Stimulated activated CD4-positive, alpha-beta T cell treated with anti-CD3 and anti-CD28 coated beads, TNF-alpha, amount 100 ng/mL, for 24 hours (primary cell): ENCODE data around the gene ZNF708.
"Not testable (repeated sequence)": the region's sequence is repeated elsewhere in the genome, so short reads cannot be mapped to it uniquely, and the experiment has no call there.

Source experiments
- DNase-seq, 3 experiments: peaks; one replicate each; pipeline ENCODE4 v3.0.0-alpha.2; 2020; ENCODE audit warnings: low read depth in 3 of 3

Gene ZNF708

GRCh38 chr19:21260164-21260847, 68.9 kb downstream of the ZNF708 start:
- no peak for DNase-seq

- not testable (repeated sequence) for DNase-seq
These were observed 69.6 kb downstream of the ZNF708 start for GRCh38 chr19:21259421-21260124.

DNA sequence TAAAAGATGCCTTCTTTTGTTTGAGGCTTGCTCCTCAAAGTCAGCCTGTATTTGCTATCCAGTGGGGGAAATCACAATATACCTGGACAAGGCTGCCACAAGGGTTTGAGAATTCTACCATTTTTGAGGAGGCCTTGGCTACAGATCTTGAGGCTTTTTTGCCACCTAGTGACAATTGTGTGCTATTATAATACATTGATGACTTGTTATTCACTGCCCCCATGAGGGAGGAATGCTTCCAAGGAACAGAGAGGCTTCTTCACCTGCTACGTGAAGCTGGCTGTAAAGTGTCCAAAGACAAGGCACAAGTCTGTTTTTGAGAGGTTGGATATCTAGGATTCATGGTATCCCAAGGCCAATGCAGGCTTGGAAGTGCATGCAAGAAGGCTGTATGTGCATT, 72.5 kb downstream of the ZNF708 start:
- DNase-seq, result no peak
